GM12864 (cell line): ENCODE measurements around the gene DROSHA.

ENCODE experiments used
- DNase-seq: peaks from one replicate; pipeline ENCODE4 v3.0.0-alpha.2; 2011; ENCODE audit warnings: low read depth
- H3K4me3 ChIP-seq: 2 replicates; pipeline ENCODE4 v1.5.1; 2011; ENCODE audit warnings: mild to moderate bottlenecking, low read depth, low read length, control low read depth
- CTCF ChIP-seq: IDR thresholded peaks from 2 replicates; pipeline ENCODE4 v1.5.1; 2011; ENCODE audit warnings: low read depth, mild to moderate bottlenecking, moderate library complexity, low read length, control low read depth, inconsistent platforms; ENCODE audit errors: missing control alignments

DROSHA gene

DNA sequence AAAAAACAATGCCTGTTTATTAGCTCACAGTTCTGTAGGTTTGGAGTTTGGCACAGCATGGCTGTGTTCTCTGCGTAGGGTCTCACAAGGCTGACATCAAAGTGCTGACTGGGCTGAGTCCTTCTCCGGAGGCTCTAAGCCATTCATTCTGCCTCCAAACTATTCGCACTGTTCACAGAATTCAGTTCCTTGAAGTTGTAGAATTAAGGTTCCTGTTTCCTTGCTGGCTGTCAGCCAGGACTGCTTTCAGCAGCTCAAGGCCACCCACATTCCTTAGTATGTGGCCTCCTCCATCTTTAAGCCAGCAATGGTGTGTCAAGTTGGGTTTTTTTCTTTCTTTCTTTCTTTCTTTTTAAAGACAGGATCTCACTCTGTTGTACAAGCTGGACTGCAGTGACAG is 176.6 kb downstream of the DROSHA start:
- no peak for DNase-seq
- H3K4me3 ChIP-seq = no peak overlapping the region
- TF ChIP-seq CTCF = no peak
